GM19035 (cell line): Measurements from ENCODE around the gene CLC.
"Not testable (repeated sequence)": the region's sequence is repeated elsewhere in the genome, so short reads cannot be mapped to it uniquely, and the experiment has no call there.

Source experiments
- ATAC-seq: cut with Tn5 transposase; IDR thresholded peaks from one replicate; pipeline ENCODE4 v1.9.1; 2021; ENCODE audit not compliant: unreplicated experiment

CLC gene

GRCh38 chr19:39731685-39732084 is 6.1 kb downstream of the CLC start:
- no peak for ATAC-seq

- ATAC-seq: no peak
These were observed 8.2 kb downstream of the CLC start for GRCh38 chr19:39729594-39729993.

- ATAC-seq: no peak
These were observed 9.8 kb downstream of the CLC start for GRCh38 chr19:39728040-39728439.

GRCh38 chr19:39727070-39727800 is 10.6 kb downstream of the CLC start:
- ATAC-seq: no peak

- no peak for ATAC-seq
These were observed 11.8 kb downstream of the CLC start for GRCh38 chr19:39725995-39726394.

GRCh38 chr19:39720144-39720543 is 17.7 kb downstream of the CLC start:
- not testable (repeated sequence) for ATAC-seq

- ATAC-seq: no peak
These were observed 27.4 kb downstream of the CLC start for GRCh38 chr19:39710333-39710890.

- no peak for ATAC-seq
These were observed 28.6 kb downstream of the CLC start for GRCh38 chr19:39709026-39709872.

GRCh38 chr19:39708594-39708993 is 29.2 kb downstream of the CLC start:
- no peak for ATAC-seq

- ATAC-seq: no peak
These were observed 32.1 kb downstream of the CLC start for GRCh38 chr19:39705578-39706188.

GRCh38 chr19:39704181-39705044 is 33.4 kb downstream of the CLC start, which contains the start of gene LGALS14:
LGALS14 (plus strand) TSS chr19:39704481; CDS start chr19:39704529, 48 bp downstream.
- ATAC-seq: no peak

GRCh38 chr19:39701291-39701690 is 36.5 kb downstream of the CLC start:
- ATAC-seq: no peak

- ATAC-seq: no peak
These were observed 39.3 kb downstream of the CLC start for GRCh38 chr19:39698535-39698934.

DNA sequence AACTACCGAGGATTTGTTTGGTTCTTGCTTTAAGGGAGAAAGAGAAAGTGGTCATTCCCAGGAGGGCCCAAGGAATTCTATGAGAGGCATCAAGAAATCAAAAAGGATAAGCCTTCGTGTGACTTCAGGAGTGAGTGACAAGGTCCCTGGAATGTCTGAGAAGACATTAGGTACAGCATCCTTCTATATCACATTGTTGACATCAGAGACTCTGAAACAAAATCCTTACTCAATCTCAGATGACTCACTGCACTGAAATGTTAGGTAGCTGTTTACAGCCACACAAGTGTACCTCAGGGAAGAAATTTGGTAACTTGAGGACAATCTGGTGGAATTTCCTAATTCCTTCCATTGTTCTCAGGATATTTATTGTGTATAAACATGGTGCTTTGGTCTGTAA is 41.4 kb downstream of the CLC start:
- ATAC-seq: no peak

GRCh38 chr19:39695759-39696158 is 42.1 kb downstream of the CLC start:
- ATAC-seq: no peak

DNA sequence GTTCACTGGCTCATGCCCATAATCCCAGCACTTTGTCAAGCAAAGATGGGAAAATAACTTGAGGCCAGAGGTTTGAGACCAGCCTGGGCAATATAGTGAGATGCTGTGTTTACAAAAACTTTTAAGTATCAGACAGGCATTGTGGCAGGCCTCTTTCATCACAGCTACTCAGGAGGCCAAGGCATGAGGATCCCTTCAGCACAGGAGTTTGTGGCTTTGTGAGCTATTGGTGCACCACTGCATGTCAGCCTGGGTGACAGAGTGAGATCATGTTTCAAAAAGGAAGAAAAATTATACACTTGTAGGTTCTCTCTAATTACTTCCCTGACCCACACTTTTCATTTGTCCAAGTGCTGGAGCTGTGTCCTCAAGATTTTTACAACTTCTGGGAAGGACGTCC is 45.0 kb downstream of the CLC start:
- no peak for ATAC-seq

DNA sequence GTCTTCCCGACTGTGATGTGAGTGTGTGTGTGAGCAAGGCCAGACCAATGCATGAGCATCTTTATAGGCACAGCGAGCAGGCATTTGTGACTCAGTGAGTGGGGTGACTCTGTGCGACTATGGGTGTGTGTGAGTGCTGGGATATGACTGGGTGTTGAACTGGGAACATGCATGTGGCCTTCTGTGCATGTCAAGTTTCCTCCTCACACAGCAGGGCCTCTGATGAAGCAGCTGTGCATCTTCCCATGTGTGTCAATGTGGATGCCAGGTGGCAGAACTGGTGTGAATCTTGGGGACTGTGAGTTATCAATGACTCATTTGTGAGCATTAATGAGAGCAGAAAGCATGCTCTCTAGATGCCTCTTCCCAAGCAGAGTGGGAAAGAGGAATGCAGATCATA is 45.7 kb downstream of the CLC start:
- ATAC-seq: no peak

DNA sequence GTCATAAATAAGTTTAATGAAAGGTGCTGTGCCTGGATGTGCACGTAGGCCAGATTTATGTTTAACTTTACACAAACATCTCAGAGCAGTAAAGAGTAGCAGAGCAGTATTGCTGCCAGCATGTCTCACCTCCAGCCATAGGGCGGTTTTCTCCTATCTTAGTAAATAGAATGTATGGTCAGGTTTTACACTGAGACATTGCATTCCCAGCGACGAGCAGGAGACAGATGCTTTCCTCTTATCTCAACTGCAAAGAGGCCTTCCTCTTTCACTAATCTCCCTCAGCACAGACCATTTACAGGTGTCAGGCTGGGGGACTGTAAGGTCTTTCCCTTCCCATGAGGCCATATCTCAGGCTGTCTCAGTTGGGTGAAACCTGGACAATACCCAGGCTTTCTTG is 49.2 kb downstream of the CLC start:
- not testable (repeated sequence) for ATAC-seq

GRCh38 chr19:39686739-39687138 is 51.1 kb downstream of the CLC start:
- no peak for ATAC-seq

GRCh38 chr19:39684267-39684666 is 53.6 kb downstream of the CLC start:
- no peak for ATAC-seq

GRCh38 chr19:39681416-39681815 is 56.4 kb downstream of the CLC start:
- ATAC-seq: no peak
